ENCODE data around the gene PNPLA7.
"Not testable (repeated sequence)": the region's sequence is repeated elsewhere in the genome, so short reads cannot be mapped to it uniquely, and the experiment has no call there.

The PNPLA7 gene

DNA sequence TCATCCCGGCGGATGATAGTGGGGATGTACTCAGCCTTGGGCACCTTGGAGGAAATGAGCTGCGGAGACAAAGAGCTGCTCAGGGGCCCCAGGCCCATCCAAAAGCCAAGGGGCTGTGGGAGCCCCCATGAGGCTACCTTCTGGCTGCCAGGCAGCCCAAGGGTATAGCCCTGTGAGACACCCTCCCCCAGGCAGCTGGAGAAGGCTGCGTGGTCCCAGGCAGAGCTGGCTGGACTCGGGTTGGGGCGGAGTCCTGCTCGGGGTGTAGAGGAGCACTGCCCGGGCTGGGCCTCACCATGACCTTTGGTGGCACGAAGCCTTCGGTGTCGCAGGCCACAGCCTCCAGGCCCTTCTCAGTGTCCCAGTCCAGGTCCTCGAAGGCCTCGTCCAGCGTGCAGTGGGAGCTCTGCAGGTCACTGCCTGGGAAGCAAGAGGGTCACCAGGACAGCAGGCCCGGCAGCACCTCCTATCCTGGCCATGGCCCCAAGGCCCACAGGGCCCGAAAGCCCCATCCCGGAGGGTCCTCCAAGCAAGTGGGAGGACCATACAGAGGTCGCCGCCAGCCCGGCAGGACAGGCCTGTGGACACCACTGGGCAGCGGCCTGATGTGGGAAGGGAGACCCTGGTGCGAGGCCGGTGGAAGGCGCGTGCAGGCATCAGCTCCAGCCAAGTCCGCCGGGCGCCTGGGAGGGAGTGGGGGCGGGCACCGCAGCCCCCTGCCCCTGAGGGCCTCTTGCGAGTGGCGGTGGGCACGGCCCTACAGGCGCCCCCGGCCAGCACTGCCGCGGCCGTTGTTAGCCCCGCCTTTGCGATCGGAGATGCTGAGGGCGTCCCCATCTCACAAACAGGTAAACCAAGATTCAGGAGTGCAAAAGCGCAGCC lies 97.2 kb downstream of the PNPLA7 start:
- POLR2A ChIA-PET (ENCODE audit: low non-redundant PET), result no interaction called here

DNA sequence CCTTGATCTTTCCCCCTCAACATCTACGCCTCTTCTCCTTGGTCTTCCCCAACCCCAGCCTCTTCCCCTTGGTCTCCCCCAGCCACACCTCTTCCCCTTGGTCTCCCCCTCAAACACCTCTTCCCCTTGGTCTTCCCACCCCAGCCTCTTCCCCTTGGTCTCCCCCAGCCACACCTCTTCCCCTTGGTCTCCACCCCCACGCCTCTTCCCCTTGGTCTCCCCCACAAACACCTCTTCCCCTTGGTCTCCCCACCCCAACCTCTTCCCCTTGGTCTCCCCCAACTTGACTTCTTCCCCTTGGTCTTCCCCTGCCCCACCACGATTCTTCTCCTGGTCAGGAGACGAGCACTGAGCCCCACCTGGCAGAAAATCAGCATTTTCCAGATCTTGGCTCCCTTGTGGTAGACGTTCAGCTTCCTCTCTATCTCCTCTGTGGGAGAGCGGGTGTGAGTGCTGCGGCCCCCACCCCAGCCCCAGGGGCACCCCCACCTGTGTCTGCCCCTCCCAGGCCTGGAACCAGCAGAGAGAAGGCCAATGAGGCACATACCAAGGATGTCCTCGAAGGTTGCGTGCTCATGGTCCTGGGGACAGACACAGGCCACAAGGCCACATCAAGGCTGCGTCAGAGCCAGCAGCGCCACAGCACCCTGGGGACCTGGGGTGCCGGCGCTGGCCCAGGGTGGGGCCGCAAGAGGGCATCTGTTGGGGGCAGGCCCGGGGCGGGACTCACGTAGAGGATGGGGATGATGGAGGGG lies 98.0 kb downstream of the PNPLA7 start:
- TF ChIP-seq CTCF (conservative IDR thresholded peaks at IDR 0.05; ENCODE audit: low read depth), result no peak
- no peak for DNase-seq (ENCODE audit: low spot score)
- ChIA-PET CTCF (interaction anchor here (1.3 kb wide), 1 partner anchor 7 kb away, joined by 4 read pairs; no protein-coding TSS in a partner anchor), POLR2A (ENCODE audit: low non-redundant PET) (no interaction called here)
- no peak overlapping the region for H3K27ac ChIP-seq

More for the DNA sequence above, 97.2 kb downstream of the PNPLA7 start:
- H3K27ac ChIP-seq, result peak overlapping the region; percentile 74
- TF ChIP-seq CTCF (conservative IDR thresholded peaks at IDR 0.05; ENCODE audit: low read depth), result no peak
- CTCF ChIA-PET, result interaction anchor here (0.5 to 1.3 kb wide), 4 partner anchors 8 to 426 kb away, joined by 3 to 4 read pairs (median 4); no protein-coding TSS in a partner anchor
- DNase-seq (ENCODE audit: low spot score), result no peak

DNA sequence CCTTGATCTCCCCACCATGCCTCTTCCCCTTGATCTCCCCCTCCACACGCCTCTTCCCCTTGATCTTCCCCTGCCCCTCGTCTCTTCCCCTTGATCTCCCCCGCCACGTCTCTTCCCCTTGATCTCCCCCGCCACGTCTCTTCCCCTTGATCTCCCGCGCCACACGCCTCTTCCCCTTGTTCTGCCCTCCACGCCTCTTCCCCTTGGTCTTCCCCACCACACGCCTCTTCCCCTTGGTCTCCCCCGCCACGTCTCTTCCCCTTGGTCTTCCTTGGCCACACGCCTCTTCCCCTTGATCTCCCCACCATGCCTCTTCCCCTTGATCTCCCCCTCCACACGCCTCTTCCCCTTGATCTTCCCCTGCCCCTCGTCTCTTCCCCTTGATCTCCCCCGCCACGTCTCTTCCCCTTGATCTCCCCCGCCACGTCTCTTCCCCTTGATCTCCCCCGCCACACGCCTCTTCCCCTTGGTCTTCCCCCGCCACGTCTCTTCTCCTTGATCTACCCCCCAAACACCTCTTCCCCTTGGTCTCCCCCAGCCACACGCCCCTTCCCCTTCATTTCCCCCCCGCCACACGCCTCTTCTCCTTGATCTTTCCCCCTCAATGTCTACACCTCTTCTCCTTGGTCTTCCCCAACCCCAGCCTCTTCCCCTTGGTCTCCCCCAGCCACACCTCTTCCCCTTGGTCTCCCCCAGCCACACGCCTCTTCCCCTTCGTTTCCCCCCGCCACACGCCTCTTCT lies 98.8 kb downstream of the PNPLA7 start:
- DNase-seq (ENCODE audit: low spot score); POLR2A ChIA-PET (ENCODE audit: low non-redundant PET): not testable (repeated sequence)

DNA sequence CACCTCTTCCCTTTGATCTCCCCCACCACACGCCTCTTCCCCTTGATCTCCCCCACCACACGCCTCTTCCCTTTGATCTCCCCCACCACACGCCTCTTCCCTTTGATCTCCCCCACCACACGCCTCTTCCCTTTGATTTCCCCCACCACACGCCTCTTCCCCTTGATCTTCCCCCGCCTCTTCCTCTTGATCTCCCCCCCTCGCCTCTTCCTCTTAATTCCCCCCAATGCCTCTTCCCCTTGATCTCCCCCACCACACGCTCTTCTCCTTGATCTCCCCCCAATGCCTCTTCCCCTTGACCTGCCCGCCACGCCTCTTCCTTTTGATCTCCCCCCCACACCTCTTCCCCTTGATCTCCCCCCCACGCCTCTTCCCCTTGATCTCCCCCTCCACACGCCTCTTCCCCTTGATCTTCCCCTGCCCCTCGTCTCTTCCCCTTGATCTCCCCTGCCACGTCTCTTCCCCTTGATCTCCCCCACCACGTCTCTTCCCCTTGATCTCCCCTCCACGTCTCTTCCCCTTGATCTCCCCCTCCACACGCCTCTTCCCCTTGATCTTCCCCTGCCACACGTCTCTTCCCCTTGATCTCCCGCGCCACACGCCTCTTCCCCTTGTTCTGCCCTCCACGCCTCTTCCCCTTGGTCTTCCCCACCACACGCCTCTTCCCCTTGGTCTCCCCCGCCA lies 99.5 kb downstream of the PNPLA7 start:
- DNase-seq (ENCODE audit: low spot score); CTCF ChIA-PET; H3K27ac ChIP-seq: not testable (repeated sequence)
- POLR2A ChIA-PET (ENCODE audit: low non-redundant PET), result interaction anchor here (0.8 kb wide), 1 partner anchor 149 kb away, joined by 4 read pairs; no protein-coding TSS in a partner anchor

More for the DNA sequence above, 98.8 kb downstream of the PNPLA7 start:
- CTCF ChIA-PET, H3K27ac ChIP-seq: not testable (repeated sequence)

DNA sequence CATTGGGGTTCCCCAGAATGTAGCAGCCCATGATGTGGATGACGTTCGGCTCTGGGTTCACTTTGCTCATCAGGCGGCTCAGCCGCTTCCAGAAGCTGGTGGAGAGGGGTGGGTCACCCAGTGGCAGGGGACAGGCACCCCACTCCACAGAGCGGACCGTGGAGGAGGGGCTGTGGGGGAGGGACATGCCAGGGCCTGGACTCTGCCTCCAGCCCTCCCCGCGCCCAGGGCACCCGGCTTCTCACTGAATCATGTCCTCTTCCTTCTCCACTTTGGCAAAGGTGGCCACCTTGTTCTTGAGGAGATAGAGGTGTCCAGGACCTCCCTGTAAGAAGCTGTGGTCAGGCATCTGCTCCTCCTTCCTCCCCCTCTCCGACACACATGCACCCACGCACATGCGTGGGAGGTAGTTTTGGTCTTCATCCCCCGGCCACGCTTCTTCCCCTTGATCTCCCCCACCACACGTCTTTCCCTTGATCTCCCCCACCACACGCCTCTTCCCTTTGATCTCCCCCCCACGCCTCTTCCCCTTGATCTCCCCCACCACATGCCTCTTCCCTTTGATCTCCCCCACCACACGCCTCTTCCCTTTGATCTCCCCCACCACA lies 100.2 kb downstream of the PNPLA7 start:
- CTCF ChIA-PET, result no interaction called here
- peak overlapping the region; percentile 31 for H3K27ac ChIP-seq

DNA sequence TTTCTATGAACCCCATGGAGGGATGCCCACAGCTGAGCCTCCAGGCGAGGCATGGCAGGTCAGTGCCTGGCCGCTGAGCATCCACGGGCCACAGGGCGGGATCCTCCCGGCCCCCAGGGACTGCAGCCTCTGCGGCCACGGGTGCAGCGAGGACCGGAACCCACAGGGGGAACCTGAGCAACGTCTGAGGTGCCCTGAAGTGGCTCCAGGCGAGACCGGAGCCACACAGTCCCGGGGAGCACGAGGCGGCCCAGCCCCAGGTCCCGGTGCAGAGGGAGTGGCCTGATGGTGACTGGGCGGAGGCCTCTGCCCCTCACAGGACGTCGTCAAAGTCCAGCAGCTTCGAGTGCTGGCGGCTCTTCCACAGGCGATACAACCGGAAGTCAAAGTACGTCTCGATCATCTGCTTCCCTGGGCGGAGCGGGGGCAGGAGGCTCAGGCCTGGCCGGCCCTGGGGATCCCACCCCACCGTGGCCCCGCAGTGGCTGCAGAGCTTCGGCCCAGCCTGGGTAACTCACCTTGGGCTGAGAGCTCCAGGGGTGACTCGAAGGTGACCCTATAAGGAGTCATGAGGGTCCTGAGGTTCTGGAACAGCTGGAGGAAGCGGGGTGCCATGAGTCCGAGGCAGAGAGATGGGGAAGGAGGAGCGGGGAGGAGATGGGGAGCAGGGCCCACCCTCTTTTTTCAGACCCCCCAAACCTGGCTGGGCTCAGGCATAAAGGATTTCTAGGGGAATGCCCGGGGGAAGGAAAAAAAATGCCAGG lies 100.9 kb downstream of the PNPLA7 start:
- TF ChIP-seq CTCF (conservative IDR thresholded peaks at IDR 0.05; ENCODE audit: low read depth), result no peak
- H3K27ac ChIP-seq, result peak overlapping the region; percentile 31
- POLR2A ChIA-PET (ENCODE audit: low non-redundant PET), result no interaction called here
- no peak for DNase-seq (ENCODE audit: low spot score)
- CTCF ChIA-PET, result interaction anchor here (0.7 kb wide), 1 partner anchor 77 kb away, joined by 3 read pairs; no protein-coding TSS in a partner anchor

More for the DNA sequence above, 100.2 kb downstream of the PNPLA7 start:
- POLR2A ChIA-PET (ENCODE audit: low non-redundant PET), result interaction anchor here (0.8 kb wide), 1 partner anchor 149 kb away, joined by 4 read pairs; no protein-coding TSS in a partner anchor
- TF ChIP-seq CTCF (conservative IDR thresholded peaks at IDR 0.05; ENCODE audit: low read depth), result no peak
- DNase-seq (ENCODE audit: low spot score), result no peak

Data from RWPE1 (cell line).